Choroid plexus epithelial cell (primary cell): ENCODE data around the gene RYR2.

ENCODE experiments used
- DNase-seq: peaks from one replicate; pipeline ENCODE4 v3.0.0-alpha.2; 2010; ENCODE audit warnings: low read depth
- H3K4me3 ChIP-seq: 2 replicates; pipeline ENCODE4 v1.5.1; 2011; ENCODE audit warnings: low read depth, mild to moderate bottlenecking, control low read depth, low read length, moderate library complexity
- CTCF ChIP-seq: conservative IDR thresholded peaks from 2 replicates; pipeline ENCODE4 v1.5.1; 2011; ENCODE audit warnings: low read depth, mild to moderate bottlenecking, control low read depth, inconsistent platforms, low read length, moderate library complexity

The RYR2 gene

GRCh38 chr1:237133921-237134320 lies 91.9 kb downstream of the RYR2 start:
- no peak overlapping the region for H3K4me3 ChIP-seq
- DNase-seq, result no peak
- no peak for TF ChIP-seq CTCF

GRCh38 chr1:237134929-237135328 lies 92.9 kb downstream of the RYR2 start:
- no peak overlapping the region for H3K4me3 ChIP-seq
- DNase-seq, result no peak
- no peak for TF ChIP-seq CTCF

- DNase-seq, result no peak
- H3K4me3 ChIP-seq, result no peak overlapping the region
- no peak for TF ChIP-seq CTCF
Measured at GRCh38 chr1:237138551-237138950, 96.6 kb downstream of the RYR2 start.

- DNase-seq, result no peak
- no peak overlapping the region for H3K4me3 ChIP-seq
- TF ChIP-seq CTCF, result no peak
Measured at GRCh38 chr1:237139732-237140131, 97.7 kb downstream of the RYR2 start.

- no peak for DNase-seq
- TF ChIP-seq CTCF, result no peak
- no peak overlapping the region for H3K4me3 ChIP-seq
Measured at GRCh38 chr1:237140986-237141385, 99.0 kb downstream of the RYR2 start.

- DNase-seq, result no peak
- no peak for TF ChIP-seq CTCF
- no peak overlapping the region for H3K4me3 ChIP-seq
Measured at GRCh38 chr1:237141502-237141901, 99.5 kb downstream of the RYR2 start.

GRCh38 chr1:237145379-237146135 lies 103.6 kb downstream of the RYR2 start:
- H3K4me3 ChIP-seq, result no peak overlapping the region
- no peak for DNase-seq
- TF ChIP-seq CTCF, result no peak
